H9 (cell line): ENCODE data around the gene GRM1. TPM values are rescaled to one million over a fixed set of nuclear protein-coding genes. Genes with fewer than 3 reads are reported as not detected.

ENCODE experiments used
- DNase-seq: peaks from one replicate; pipeline ENCODE4 v3.0.0-alpha.2; 2017
- H2AFZ ChIP-seq: one replicate; pipeline ENCODE4 v1.6.1; 2013; ENCODE audit warnings: mild to moderate bottlenecking, low read length, control low read depth, moderate library complexity
- H2AK5ac ChIP-seq: 2 replicates; pipeline ENCODE4 v1.6.1; 2013; ENCODE audit warnings: low read length, control low read depth, mixed read lengths; ENCODE audit not compliant: insufficient read length
- H2BK120ac ChIP-seq: one replicate; pipeline ENCODE4 v1.6.1; 2013; ENCODE audit warnings: low read depth, mild to moderate bottlenecking, low read length, control low read depth, inconsistent platforms; ENCODE audit not compliant: poor library complexity, severe bottlenecking
- H2BK12ac ChIP-seq: 2 replicates; pipeline ENCODE4 v1.6.1; 2013; ENCODE audit warnings: low read length, control low read depth, mixed read lengths, low read depth; ENCODE audit not compliant: insufficient read length
- H2BK15ac ChIP-seq: 2 replicates; pipeline ENCODE4 v1.6.1; 2013; ENCODE audit warnings: low read depth, low read length, control low read depth
- H2BK20ac ChIP-seq: one replicate; pipeline ENCODE4 v1.6.1; 2013; ENCODE audit warnings: low read depth, mild to moderate bottlenecking, low read length, control low read depth, inconsistent platforms; ENCODE audit not compliant: poor library complexity, severe bottlenecking
- H2BK5ac ChIP-seq: 2 replicates; pipeline ENCODE4 v1.6.1; 2013; ENCODE audit warnings: low read length, control low read depth, mixed read lengths; ENCODE audit not compliant: insufficient read length
- H3K14ac ChIP-seq: 2 replicates; pipeline ENCODE4 v1.6.1; 2013; ENCODE audit warnings: low read length, control low read depth; ENCODE audit not compliant: insufficient read depth
- H3K18ac ChIP-seq: 2 replicates; pipeline ENCODE4 v1.6.1; 2013; ENCODE audit warnings: low read depth, mild to moderate bottlenecking, mixed read lengths, low read length, control low read depth; ENCODE audit not compliant: insufficient read length
- H3K23ac ChIP-seq: 2 replicates; pipeline ENCODE4 v1.6.1; 2013; ENCODE audit warnings: low read length, control low read depth, mixed read lengths, low read depth; ENCODE audit not compliant: insufficient read length
- H3K23me2 ChIP-seq: 2 replicates; pipeline ENCODE4 v1.6.1; 2013; ENCODE audit warnings: low read depth, mild to moderate bottlenecking, mixed read lengths, low read length, control low read depth; ENCODE audit not compliant: insufficient read length, poor library complexity, severe bottlenecking
- H3K27ac ChIP-seq: 2 replicates; pipeline ENCODE4 v1.5.1; 2013; ENCODE audit warnings: low read length, control low read depth, mixed read lengths, low read depth; ENCODE audit not compliant: insufficient read length
- H3K27me3 ChIP-seq: 2 replicates; pipeline ENCODE4 v1.6.1; 2013; ENCODE audit warnings: low read length, control low read depth, inconsistent platforms; ENCODE audit not compliant: insufficient read depth
- H3K4ac ChIP-seq: 2 replicates; pipeline ENCODE4 v1.6.1; 2013; ENCODE audit warnings: low read depth, mild to moderate bottlenecking, control low read depth, inconsistent platforms, low read length, moderate library complexity
- H3K4me1 ChIP-seq: 2 replicates; pipeline ENCODE4 v1.6.1; 2013; ENCODE audit warnings: low read length, control low read depth, inconsistent platforms; ENCODE audit not compliant: insufficient read depth
- H3K4me2 ChIP-seq: 2 replicates; pipeline ENCODE4 v1.6.1; 2013; ENCODE audit warnings: low read length, control low read depth, mixed read lengths; ENCODE audit not compliant: insufficient read length, insufficient read depth
- H3K56ac ChIP-seq: 2 replicates; pipeline ENCODE4 v1.6.1; 2013; ENCODE audit warnings: low read depth, mild to moderate bottlenecking, mixed read lengths, low read length, control low read depth; ENCODE audit not compliant: insufficient read length
- H3K79me1 ChIP-seq: 2 replicates; pipeline ENCODE4 v1.6.1; 2013; ENCODE audit warnings: low read depth, mild to moderate bottlenecking, moderate library complexity, low read length, control low read depth, inconsistent platforms; ENCODE audit not compliant: insufficient read depth, poor library complexity, severe bottlenecking
- H3K79me2 ChIP-seq: 2 replicates; pipeline ENCODE4 v1.6.1; 2013; ENCODE audit warnings: low read length, control low read depth, inconsistent platforms; ENCODE audit not compliant: insufficient read depth
- H3K9ac ChIP-seq: 2 replicates; pipeline ENCODE4 v1.6.1; 2013; ENCODE audit warnings: low read length, control low read depth, mixed read lengths; ENCODE audit not compliant: insufficient read length; ENCODE audit errors: extremely low read depth
- H3K9me3 ChIP-seq: one replicate; pipeline ENCODE4 v1.6.1; 2013; ENCODE audit warnings: low read depth, low read length, inconsistent platforms; ENCODE audit not compliant: control insufficient read depth
- H3T11ph ChIP-seq: one replicate; pipeline ENCODE4 v1.6.1; 2013; ENCODE audit warnings: mild to moderate bottlenecking, low read length, control low read depth, inconsistent platforms
- H4K20me1 ChIP-seq: one replicate; pipeline ENCODE4 v1.6.1; 2013; ENCODE audit not compliant: control insufficient read depth, insufficient read length, insufficient read depth
- H4K5ac ChIP-seq: 2 replicates; pipeline ENCODE4 v1.6.1; 2013; ENCODE audit warnings: low read depth, mild to moderate bottlenecking, mixed read lengths, low read length, control low read depth; ENCODE audit not compliant: insufficient read length
- H4K8ac ChIP-seq: replicated peaks from 2 replicates; pipeline ENCODE4 v1.6.1; 2013; ENCODE audit warnings: low read length, control low read depth, mixed read lengths, low read depth; ENCODE audit not compliant: insufficient read length
- H4K91ac ChIP-seq: 2 replicates; pipeline ENCODE4 v1.6.1; 2013; ENCODE audit warnings: low read depth, mild to moderate bottlenecking, moderate library complexity, mixed read lengths, low read length, control low read depth; ENCODE audit not compliant: insufficient read length
- H3K27ac Mint-ChIP-seq, 3 experiments: 2 replicates in 2 of 3; 3 replicates in 1 of 3; pipeline ENCODE4 v1.8.0; 2020 to 2021; ENCODE audit warnings: mixed read lengths in 3 of 3, mild to moderate bottlenecking in 1 of 3, moderate library complexity in 1 of 3
- H3K27me3 Mint-ChIP-seq: 2 replicates; pipeline ENCODE4 v1.8.0; 2021; ENCODE audit warnings: low read depth, mild to moderate bottlenecking, moderate library complexity, mixed read lengths
- H3K36me3 Mint-ChIP-seq, 3 experiments: 2 replicates in 2 of 3; 3 replicates in 1 of 3; pipeline ENCODE4 v1.8.0; 2020 to 2021; ENCODE audit warnings: low read depth in 3 of 3, mixed read lengths in 3 of 3; ENCODE audit not compliant: insufficient read depth in 1 of 3
- H3K4me1 Mint-ChIP-seq, 2 experiments: 2 replicates each; pipeline ENCODE4 v1.8.0; 2020; ENCODE audit warnings: mixed read lengths in 2 of 2
- H3K4me3 Mint-ChIP-seq, 2 experiments: 2 replicates in 1 of 2; 3 replicates in 1 of 2; pipeline ENCODE4 v1.8.0; 2020 to 2021; ENCODE audit warnings: mild to moderate bottlenecking in 2 of 2, mixed read lengths in 2 of 2, moderate library complexity in 1 of 2
- H3K9me3 Mint-ChIP-seq, 2 experiments: 2 replicates in 1 of 2; 3 replicates in 1 of 2; pipeline ENCODE4 v1.8.0; 2020; ENCODE audit warnings: mild to moderate bottlenecking in 2 of 2, mixed read lengths in 2 of 2, moderate library complexity in 1 of 2
- CTCF ChIP-seq: fragments of 200-600 bp; sonication (generic); conservative IDR thresholded peaks from 3 replicates; pipeline ENCODE4 v1.8.0; 2021; ENCODE audit warnings: antibody characterized with exemption, mild to moderate bottlenecking
- whole genome bisulfite sequencing: extraction: QIAGEN DNeasy Blood & Tissue Kit; methylation state at CpG from one replicate; pipeline ENCODE4 v1.1.7; 2013; ENCODE audit warnings: missing lambda C conversion rate, low lambda C conversion rate, mixed read lengths; ENCODE audit not compliant: insufficient read length; ENCODE audit errors: extremely low coverage; 5-methylcytosine and 5-hydroxymethylcytosine counted together
- total RNA-seq: library from RNA; stranded (reverse); gene quantifications from 2 replicates; pipeline ENCODE4 v1.2.1, GENCODE V29; 2021

Gene GRM1
- total RNA-seq, 1 experiment from 2014 or later: 0.39 TPM

GRCh38 chr6:146367061-146367460 lies 338.2 kb downstream of the GRM1 start:
- Histone ChIP-seq H3K9ac (no peak overlapping the region), H2BK120ac (no peak overlapping the region), H3K79me2 (no peaks in the 10 kb centered on the region), H3K23ac (no peak overlapping the region), H3K4ac (no peak overlapping the region), H3K56ac (no peak overlapping the region), H3T11ph (no peak overlapping the region), H3K9me3 (no peaks in the 10 kb centered on the region), H2BK20ac (no peak overlapping the region), H2BK5ac (no peak overlapping the region), H3K14ac (no peak overlapping the region), H4K8ac (no peak overlapping the region), H4K20me1 (no peaks in the 10 kb centered on the region), H4K91ac (no peak overlapping the region), H3K23me2 (no peaks in the 10 kb centered on the region), H3K4me2 (no peak overlapping the region), H2BK15ac (no peak overlapping the region), H3K18ac (no peak overlapping the region), H3K4me1 (no peaks in the 10 kb centered on the region), H3K79me1 (no peaks in the 10 kb centered on the region), H2AK5ac (no peak overlapping the region), H2BK12ac (no peak overlapping the region), H3K27me3 (no peaks in the 10 kb centered on the region), H4K5ac (no peak overlapping the region), H2AFZ (no peak overlapping the region), H3K27ac (no peak overlapping the region)
- TF ChIP-seq CTCF: no peak
- Mint-ChIP-seq H3K4me1 (no peaks in the 10 kb centered on the region), H3K9me3 (peaks cover 0 to 6% of the 10 kb centered on the region in 2 experiments; a peak in 1 of 5 replicates), H3K27me3 (no peaks in the 10 kb centered on the region), H3K27ac (no peak overlapping the region), H3K4me3 (no peak overlapping the region), H3K36me3 (no peaks in the 10 kb centered on the region)
- no peak for DNase-seq
- WGBS: no CpG with 5 or more reads among the region's 1 CpG
